Measurements from ENCODE around the gene TMEM200C. TPM values are rescaled to one million over a fixed set of nuclear protein-coding genes. Genes with fewer than 3 reads are reported as not detected.

The TMEM200C gene
- total RNA-seq, 4 donors from 2014 or later: 0.69 to 1.6 TPM; not detected in 2

GRCh38 chr18:5914951-5915350 is 19.6 kb upstream of the TMEM200C start:
- no peak for DNase-seq
- TF ChIP-seq POLR2A (IDR thresholded peaks at IDR 0.05): no peak
- TF ChIP-seq, protein P1, sequence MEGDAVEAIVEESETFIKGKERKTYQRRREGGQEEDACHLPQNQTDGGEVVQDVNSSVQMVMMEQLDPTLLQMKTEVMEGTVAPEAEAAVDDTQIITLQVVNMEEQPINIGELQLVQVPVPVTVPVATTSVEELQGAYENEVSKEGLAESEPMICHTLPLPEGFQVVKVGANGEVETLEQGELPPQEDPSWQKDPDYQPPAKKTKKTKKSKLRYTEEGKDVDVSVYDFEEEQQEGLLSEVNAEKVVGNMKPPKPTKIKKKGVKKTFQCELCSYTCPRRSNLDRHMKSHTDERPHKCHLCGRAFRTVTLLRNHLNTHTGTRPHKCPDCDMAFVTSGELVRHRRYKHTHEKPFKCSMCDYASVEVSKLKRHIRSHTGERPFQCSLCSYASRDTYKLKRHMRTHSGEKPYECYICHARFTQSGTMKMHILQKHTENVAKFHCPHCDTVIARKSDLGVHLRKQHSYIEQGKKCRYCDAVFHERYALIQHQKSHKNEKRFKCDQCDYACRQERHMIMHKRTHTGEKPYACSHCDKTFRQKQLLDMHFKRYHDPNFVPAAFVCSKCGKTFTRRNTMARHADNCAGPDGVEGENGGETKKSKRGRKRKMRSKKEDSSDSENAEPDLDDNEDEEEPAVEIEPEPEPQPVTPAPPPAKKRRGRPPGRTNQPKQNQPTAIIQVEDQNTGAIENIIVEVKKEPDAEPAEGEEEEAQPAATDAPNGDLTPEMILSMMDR (IDR thresholded peaks at IDR 0.05): no peak
- Histone ChIP-seq H3K9me3 (no peaks in the 10 kb centered on the region), H3K4me1 (no peaks in the 10 kb centered on the region), H3K27ac (no peak overlapping the region), H3K36me3 (no peaks in the 10 kb centered on the region), H3K4me3 (no peak overlapping the region), H3K27me3 (no peaks in the 10 kb centered on the region)
- intact Hi-C loops (cut with DNase I; ENCODE audit: low total_unique reads): no loop called here

GRCh38 chr18:5914016-5914415 is 18.7 kb upstream of the TMEM200C start:
- no peak for TF ChIP-seq POLR2A (IDR thresholded peaks at IDR 0.05)
- TF ChIP-seq, protein P1 (IDR thresholded peaks at IDR 0.05): no peak
- intact Hi-C loops (cut with DNase I; ENCODE audit: low total_unique reads): no loop called here
- Histone ChIP-seq H3K36me3 (no peaks in the 10 kb centered on the region), H3K4me3 (no peak overlapping the region), H3K4me1 (no peaks in the 10 kb centered on the region), H3K27me3 (no peaks in the 10 kb centered on the region), H3K27ac (no peak overlapping the region), H3K9me3 (no peaks in the 10 kb centered on the region)
- no peak for DNase-seq

DNA sequence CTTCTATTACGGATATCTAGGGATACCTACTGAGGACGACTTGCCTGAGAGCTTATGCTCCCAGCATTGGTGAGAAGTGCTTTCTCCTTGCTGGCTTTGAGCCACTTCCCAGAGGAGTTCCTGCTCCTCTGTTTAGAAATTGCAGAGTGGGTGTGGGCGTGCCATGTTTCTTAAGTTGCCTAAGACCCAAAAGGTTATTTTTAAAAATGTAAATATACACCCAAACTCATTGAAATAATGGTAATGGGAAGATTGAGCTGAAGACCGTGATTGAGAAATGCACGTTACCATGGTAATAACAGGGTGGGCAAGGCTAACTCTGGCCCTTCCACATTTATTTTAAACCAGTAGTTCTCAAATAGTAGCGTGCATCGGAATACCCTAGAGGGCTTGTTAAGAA is 17.2 kb upstream of the TMEM200C start:
- Histone ChIP-seq H3K4me1 (no peaks in the 10 kb centered on the region), H3K27ac (no peak overlapping the region), H3K4me3 (no peak overlapping the region), H3K36me3 (no peaks in the 10 kb centered on the region), H3K9me3 (no peaks in the 10 kb centered on the region), H3K27me3 (no peaks in the 10 kb centered on the region)
- TF ChIP-seq POLR2A (IDR thresholded peaks at IDR 0.05): no peak
- TF ChIP-seq, protein P1 (IDR thresholded peaks at IDR 0.05): no peak
- DNase-seq: no peak
- intact Hi-C loops (cut with DNase I; ENCODE audit: low total_unique reads): no loop called here

GRCh38 chr18:5909125-5909524 is 13.8 kb upstream of the TMEM200C start:
- no peak overlapping the region for H3K27ac ChIP-seq
- intact Hi-C loops (cut with DNase I; ENCODE audit: low total_unique reads): no loop called here
- TF ChIP-seq, protein P1 (IDR thresholded peaks at IDR 0.05): no peak
- TF ChIP-seq POLR2A (IDR thresholded peaks at IDR 0.05): no peak
- H3K4me1 ChIP-seq: no peaks in the 10 kb centered on the region
- no peak overlapping the region for H3K4me3 ChIP-seq
- no peaks in the 10 kb centered on the region for H3K27me3 ChIP-seq
- no peak for DNase-seq
- no peaks in the 10 kb centered on the region for H3K36me3 ChIP-seq
- H3K9me3 ChIP-seq: no peaks in the 10 kb centered on the region

DNA sequence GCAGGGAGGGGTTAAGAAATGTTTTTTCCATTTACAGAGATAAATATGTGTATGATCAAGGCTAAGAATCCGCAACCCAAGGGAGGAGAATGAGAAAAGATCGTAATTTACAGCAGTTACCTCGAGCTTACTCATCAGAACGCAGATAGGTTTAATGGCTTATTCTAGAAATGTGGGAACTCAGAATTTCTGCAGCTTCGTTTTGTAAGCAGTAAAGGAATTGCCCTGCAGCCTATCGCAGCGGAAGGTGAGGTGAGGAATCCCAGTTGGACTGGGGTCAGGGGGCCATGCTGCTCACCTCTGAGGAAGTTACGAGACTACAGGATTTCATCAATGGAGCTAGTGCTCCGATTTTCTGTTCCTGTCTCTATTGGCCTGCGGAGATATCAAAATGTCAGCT is 8.1 kb upstream of the TMEM200C start:
- intact Hi-C loops (cut with DNase I; ENCODE audit: low total_unique reads): no loop called here
- DNase-seq: no peak
- Histone ChIP-seq H3K36me3 (no peaks in the 10 kb centered on the region), H3K9me3 (no peaks in the 10 kb centered on the region), H3K27me3 (no peaks in the 10 kb centered on the region), H3K27ac (no peak overlapping the region), H3K4me3 (no peak overlapping the region), H3K4me1 (no peaks in the 10 kb centered on the region)
- TF ChIP-seq, protein P1 (IDR thresholded peaks at IDR 0.05): no peak
- TF ChIP-seq POLR2A (IDR thresholded peaks at IDR 0.05): no peak

All from uterus (tissue), 4 donors.